Neural progenitor cell (in vitro differentiated cells): Measurements from ENCODE around the gene ANKRD50.

Source experiments
- EZH2 ChIP-seq: fragments of 200-600 bp; sonication (generic); IDR thresholded peaks from 2 replicates; pipeline ENCODE4 v1.6.1; 2017; ENCODE audit warnings: antibody characterized with exemption, mild to moderate bottlenecking, moderate library complexity
- EZH2phosphoT487 ChIP-seq: fragments of 200-600 bp; sonication (generic); IDR thresholded peaks from 2 replicates; pipeline ENCODE4 v1.6.1; 2017; ENCODE audit warnings: antibody characterized with exemption
- TF ChIP-seq, protein P1 (sequence below): fragments of 200-600 bp; sonication (generic); IDR thresholded peaks from 2 replicates; pipeline ENCODE4 v1.5.1; 2017; ENCODE audit warnings: antibody characterized with exemption, mild to moderate bottlenecking

DNA sequence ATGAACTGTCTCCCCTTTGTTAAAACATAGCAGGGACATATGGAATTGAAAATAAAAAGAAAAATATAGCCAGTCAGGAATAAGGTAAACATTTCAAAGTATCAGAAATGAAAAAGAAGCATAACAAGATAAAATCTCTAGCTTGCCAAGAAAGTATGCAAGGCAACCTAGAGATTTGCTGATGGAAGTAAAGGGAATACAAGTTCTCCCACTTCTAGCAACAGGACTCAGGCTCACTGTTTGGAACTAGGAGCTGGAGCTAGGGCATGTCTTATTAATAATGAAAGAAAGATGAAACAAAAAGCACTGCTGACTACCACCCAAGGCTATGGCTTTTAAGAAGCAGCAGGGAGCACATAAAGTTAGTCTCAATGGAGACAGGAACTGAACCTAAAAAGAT lies 18.2 kb downstream of the ANKRD50 start:
- TF ChIP-seq, protein P1, sequence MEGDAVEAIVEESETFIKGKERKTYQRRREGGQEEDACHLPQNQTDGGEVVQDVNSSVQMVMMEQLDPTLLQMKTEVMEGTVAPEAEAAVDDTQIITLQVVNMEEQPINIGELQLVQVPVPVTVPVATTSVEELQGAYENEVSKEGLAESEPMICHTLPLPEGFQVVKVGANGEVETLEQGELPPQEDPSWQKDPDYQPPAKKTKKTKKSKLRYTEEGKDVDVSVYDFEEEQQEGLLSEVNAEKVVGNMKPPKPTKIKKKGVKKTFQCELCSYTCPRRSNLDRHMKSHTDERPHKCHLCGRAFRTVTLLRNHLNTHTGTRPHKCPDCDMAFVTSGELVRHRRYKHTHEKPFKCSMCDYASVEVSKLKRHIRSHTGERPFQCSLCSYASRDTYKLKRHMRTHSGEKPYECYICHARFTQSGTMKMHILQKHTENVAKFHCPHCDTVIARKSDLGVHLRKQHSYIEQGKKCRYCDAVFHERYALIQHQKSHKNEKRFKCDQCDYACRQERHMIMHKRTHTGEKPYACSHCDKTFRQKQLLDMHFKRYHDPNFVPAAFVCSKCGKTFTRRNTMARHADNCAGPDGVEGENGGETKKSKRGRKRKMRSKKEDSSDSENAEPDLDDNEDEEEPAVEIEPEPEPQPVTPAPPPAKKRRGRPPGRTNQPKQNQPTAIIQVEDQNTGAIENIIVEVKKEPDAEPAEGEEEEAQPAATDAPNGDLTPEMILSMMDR = no peak
- TF ChIP-seq EZH2 (no peak), EZH2phosphoT487 (no peak)
